COLO829 (cell line): ENCODE measurements around the gene FBXL13.
"Not testable (repeated sequence)": the region's sequence is repeated elsewhere in the genome, so short reads cannot be mapped to it uniquely, and the experiment has no call there.

Experiments
- DNase-seq: peaks from one replicate; pipeline ENCODE4 v3.0.0; 2012; ENCODE audit warnings: low spot score

Gene FBXL13

DNA sequence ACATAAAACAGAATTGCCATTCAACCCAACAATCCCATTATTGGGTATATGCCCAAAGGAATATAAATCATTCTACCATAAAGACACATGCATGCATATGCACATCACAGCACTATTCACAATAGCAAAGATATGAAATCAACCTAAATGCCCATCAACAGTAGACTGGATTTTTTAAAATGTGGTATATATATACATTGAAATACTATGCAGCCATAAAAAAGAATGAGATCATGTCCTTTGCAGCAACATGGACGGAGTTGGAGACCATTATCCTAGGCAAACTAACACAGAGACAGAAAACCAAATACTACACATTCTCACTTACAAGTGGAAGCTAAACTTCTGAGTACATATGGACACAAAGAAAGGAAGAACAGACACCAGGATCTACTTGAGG is 51.0 kb downstream of the FBXL13 start:
- not testable (repeated sequence) for DNase-seq

GRCh38 chr7:103021490-103021889 is 53.1 kb downstream of the FBXL13 start:
- not testable (repeated sequence) for DNase-seq

- DNase-seq = not testable (repeated sequence)
These were observed 53.7 kb downstream of the FBXL13 start for GRCh38 chr7:103020876-103021275.

GRCh38 chr7:103018295-103018694 is 56.3 kb downstream of the FBXL13 start:
- DNase-seq = not testable (repeated sequence)

DNA sequence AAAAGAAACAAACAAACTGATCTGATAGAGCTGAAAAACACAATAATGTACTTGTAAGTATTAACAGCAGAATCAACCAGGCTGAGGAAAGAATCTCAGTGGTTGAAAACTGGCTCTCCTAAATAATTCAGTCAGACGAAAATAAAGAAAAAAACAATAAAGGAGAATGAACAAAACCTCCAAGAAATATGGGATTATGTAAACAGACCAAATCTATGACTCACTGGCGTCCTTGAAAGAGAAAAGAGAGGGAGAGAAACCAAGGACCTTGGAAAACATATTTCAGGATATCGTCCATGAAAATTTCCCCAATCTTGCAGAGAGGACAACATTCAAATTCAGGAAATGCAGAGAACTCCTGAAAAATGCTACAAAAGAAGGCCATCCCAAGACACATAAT is 62.9 kb downstream of the FBXL13 start:
- no peak for DNase-seq

- DNase-seq = no peak
These were observed 64.4 kb downstream of the FBXL13 start for GRCh38 chr7:103010211-103010610.

DNA sequence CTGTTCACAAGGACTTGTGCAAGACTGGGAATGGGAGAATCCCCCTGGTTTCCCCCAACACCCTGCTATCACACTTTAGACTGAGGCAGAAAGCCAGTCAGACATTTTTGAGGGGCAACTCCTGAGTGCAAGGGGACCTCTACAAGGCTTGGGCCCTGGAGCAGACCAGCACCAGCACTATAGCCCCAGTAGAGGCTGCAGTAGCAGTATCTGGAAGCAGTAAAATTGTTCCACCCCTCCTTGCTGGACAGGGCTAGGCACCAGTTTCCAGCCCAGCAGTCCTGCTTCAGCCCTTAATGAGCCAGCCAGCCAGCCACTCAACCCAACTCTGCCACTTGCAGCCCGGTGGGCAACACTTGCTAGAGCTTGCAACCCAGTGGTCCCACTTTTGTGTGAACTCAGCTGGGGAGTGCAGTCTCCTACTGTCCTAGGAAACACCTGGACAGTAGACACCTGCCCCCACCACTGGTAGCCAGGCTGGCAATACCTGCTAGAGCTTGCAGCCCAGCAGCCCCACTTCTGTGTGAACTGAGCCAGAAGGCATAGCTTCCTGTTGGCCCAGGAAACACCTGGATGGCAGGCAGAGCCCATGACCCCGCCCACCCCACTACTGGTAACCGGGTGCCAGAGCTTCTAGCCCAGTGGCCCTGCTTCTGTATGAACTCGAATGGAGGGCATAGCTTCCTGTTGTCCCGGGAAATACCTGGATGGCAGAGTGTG is 65.0 kb downstream of the FBXL13 start:
- DNase-seq = no peak

DNA sequence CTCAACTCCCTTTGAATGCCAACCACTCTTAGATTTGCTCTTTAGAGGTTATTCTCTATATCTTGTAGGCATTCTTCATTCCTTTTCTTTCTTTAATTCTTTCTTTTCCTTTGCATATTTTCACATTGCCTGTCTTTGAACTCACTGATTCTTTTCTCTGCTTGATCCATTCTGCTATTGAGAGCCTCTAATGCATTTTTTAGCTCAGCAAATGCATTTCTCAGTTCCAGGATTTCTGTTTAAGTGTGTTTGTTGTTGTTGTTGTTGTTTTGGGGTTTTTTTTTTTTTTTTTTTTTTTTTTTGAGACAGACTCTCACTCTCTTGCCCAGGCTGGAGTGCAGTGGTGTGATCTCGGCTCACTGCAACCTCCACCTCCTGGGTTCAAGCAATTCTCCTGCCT is 71.6 kb downstream of the FBXL13 start:
- DNase-seq = no peak

DNA sequence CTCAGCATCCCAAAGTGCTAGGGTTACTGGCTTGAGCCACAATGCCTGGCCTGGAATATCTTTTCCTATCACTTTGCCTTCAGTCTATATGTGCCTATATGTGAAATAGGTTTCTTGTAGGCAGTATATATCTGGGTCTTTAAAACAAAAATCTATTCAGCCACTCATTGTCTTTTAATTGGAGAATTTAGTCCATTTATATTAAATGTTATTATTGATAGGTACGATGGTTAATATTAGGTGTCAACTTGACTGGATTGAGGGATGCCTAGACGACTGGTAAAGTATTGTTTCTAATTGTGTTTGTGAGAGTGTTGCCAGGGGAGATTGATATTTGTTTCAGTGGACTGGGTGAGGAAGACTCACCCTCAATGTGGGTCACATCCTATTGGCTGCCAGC is 73.4 kb downstream of the FBXL13 start:
- no peak for DNase-seq

DNA sequence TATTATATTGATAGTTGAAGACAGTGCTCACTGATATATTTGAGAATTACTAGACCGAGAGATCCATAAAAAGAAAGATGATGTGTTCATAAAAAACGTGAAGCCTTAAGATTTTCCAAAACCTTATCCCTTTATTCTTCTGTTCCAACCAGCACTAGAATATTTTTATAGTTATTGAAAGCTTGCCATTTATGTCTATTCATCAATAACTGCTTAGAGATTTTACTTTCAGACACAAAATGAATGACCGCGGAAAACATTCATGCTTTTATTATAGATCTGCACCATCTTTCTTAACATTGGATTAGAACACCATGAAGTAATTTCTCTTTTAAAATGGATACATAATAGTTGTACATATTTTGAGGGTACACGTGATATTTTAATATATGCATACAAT is 77.6 kb downstream of the FBXL13 start:
- DNase-seq = no peak

DNA sequence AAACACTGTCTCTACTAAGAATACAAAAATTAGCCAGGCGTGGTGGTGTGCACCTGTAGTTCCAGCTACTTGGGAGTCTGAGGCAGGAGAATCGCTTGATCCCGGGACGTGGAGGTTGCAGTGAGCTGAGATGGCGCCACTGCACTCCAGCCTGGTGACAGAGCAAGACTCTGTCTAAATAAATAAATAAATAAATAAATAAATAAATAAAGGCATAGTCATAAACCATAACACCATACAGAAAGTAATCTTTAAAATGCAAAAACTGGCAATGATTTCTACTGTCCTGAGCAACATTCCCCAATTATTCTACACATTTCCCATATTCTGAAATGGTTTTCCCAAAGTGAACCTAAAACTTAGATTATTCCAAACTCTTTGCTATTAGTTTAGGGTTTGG is 79.0 kb downstream of the FBXL13 start:
- not testable (repeated sequence) for DNase-seq

GRCh38 chr7:102994567-102994966 is 80.0 kb downstream of the FBXL13 start:
- no peak for DNase-seq

- DNase-seq = no peak
These were observed 80.9 kb downstream of the FBXL13 start for GRCh38 chr7:102993718-102994029.

GRCh38 chr7:102992938-102993717 is 81.5 kb downstream of the FBXL13 start:
- DNase-seq = no peak

DNA sequence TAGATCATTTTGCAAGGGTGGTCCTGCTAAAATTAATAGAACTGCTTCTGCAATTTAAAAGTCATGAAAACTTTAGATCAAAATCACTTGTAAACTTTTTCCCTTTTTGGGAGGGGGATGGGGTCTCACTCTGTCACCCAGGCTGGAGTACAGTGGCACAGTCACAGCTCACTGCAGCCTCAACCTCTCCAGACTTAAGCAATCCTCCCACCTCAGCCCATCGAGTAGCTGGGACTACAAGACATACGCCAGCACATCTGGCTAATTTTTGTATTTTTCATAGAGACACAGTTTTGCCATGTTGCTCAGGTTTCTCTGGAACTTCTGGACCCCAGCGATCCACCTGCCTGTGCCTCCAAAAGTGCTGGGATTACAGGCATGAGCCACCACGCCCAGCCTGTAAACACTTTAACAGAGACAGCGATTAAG is 82.1 kb downstream of the FBXL13 start:
- DNase-seq = no peak

GRCh38 chr7:102991540-102992214 is 82.9 kb downstream of the FBXL13 start:
- peak; percentile 99 for DNase-seq

DNA sequence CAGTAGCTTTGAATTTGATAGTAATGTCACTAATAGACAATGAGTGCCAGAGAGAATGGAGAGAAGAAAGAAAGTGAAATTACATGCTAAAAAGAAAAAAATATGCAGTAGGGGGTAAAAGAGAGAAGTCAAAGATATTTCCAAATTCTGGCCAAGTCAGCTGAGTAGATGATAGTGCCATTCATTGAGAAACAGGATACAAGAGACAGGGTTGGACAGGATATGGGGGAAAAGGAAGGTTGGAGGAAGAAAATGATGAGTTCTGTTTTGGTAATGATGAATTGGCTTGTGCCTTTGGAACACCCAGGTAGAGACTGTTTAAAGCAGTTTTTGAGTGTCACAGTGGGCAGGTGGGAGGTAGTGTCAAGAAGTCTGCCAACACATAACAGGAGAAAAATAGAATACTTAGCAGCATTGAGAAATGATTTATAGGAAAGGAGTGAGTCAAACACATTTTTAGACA is 83.5 kb downstream of the FBXL13 start:
- DNase-seq = peak; percentile 35

DNA sequence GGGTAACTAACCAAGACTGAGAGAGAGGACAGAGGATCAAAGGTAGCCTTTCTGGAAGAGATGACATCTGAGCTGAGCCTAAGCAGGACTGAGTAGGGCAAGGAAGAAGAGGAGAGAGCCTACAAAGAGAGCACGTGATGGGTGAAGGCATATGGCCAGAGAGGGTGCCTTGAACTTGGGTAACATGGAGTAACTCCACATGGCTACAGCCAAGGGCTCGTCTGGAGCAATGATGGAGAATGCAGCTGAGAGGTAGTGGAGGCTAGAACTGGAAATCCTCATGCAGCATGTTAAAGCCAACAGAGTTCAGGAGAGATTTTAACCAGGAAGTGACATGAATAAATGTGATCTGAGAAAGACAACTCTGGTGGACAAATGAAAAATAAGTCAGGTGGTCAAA is 84.0 kb downstream of the FBXL13 start:
- DNase-seq = no peak

- DNase-seq = no peak
These were observed 85.7 kb downstream of the FBXL13 start for GRCh38 chr7:102988631-102989560.

DNA sequence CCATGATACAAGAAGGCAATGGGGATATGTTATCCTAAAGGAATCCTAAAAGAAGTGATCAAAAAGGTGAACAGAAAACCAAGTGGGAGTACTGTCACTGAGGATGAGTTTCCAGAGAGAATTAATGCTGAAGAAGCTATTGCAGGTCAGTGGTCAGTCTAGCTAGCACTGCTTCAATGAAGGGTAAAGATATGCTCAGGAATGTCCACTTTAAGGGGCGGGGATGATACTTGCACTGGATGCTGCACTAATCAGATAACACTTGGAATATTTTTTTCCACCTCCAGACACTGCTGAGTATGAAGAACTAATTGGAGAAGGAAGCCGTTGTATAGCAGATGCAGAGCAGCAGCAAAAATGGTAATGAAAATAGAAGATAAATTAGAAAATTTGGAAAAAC is 86.5 kb downstream of the FBXL13 start:
- no peak for DNase-seq

- no peak for DNase-seq
These were observed 89.3 kb downstream of the FBXL13 start for GRCh38 chr7:102985176-102985783.
